ENCODE results near the gene CHRD. TPM values are rescaled to one million over a fixed set of nuclear protein-coding genes. Genes with fewer than 3 reads are reported as not detected.

Gene CHRD
- total RNA-seq, 2 experiments from 2014 or later, result 0.22 TPM; not detected in 1

GRCh38 chr3:184360929-184361531 lies 18.8 kb upstream of the CHRD start:
- Histone ChIP-seq H3K4me3 (ENCODE audit: low read length) (peak overlapping the region; percentile 61), H3K9me3 (ENCODE audit: control insufficient read depth in 1 of 2, insufficient read depth in 1 of 2, low read length in 2 of 2) (no peaks in the 10 kb centered on the region), H3K27ac (ENCODE audit: low read depth in 1 of 2, low read length in 2 of 2) (no peak overlapping the region), H3K4me1 (ENCODE audit: insufficient read depth, low read length) (peaks cover 37% of the 10 kb centered on the region), H3K36me3 (ENCODE audit: insufficient read depth, low read length) (no peaks in the 10 kb centered on the region), H3K27me3 (ENCODE audit: control insufficient read depth in 1 of 2, insufficient read depth in 2 of 2, low read length in 2 of 2) (no peaks in the 10 kb centered on the region)
- POLR2A ChIA-PET, result interaction anchor here (1.0 to 1.8 kb wide), 5 partner anchors 10 to 196 kb away, joined by 3 to 6 read pairs (median 5); no protein-coding TSS in a partner anchor
- no peaks in the 10 kb centered on the region for H3K27me3 Mint-ChIP-seq
- DNase-seq (no peak), ATAC-seq (ENCODE audit: poor library complexity) (no peak)
- H3K9me3 Mint-ChIP-seq, result no peaks in the 10 kb centered on the region
- TF ChIP-seq CTCF (IDR thresholded peaks at IDR 0.05), result no peak
- peaks cover 28% of the 10 kb centered on the region for H3K36me3 Mint-ChIP-seq (ENCODE audit: low read depth)
- H3K4me3 Mint-ChIP-seq, result peak overlapping the region; percentile 72
- no peak overlapping the region for H3K27ac Mint-ChIP-seq
- peaks cover 26% of the 10 kb centered on the region for H3K4me1 Mint-ChIP-seq (ENCODE audit: low read depth)
- CTCF ChIA-PET, result interaction anchor here (1.2 to 1.4 kb wide), 2 partner anchors 11 to 153 kb away, joined by 3 read pairs; no protein-coding TSS in a partner anchor
- intact Hi-C loops (cut with DNase I, micrococcal nuclease), result loop anchor here in 1 of 2 experiments (2.0 to 10.0 kb wide), 4 partner anchors 24 to 466 kb away; partner anchors contain the start of genes ABCF3, ALG3, EEF1AKMT4 and FAM131A

GRCh38 chr3:184361532-184361931 lies 18.3 kb upstream of the CHRD start, which contains the start of the genes CLCN2 and POLR2H:
Gene CLCN2, minus strand, starts transcription at chr3:184361605. Its CDS starts 126 bp downstream, at chr3:184361479.
Gene POLR2H, plus strand, starts transcription at chr3:184361710. Its CDS starts 1,783 bp downstream, at chr3:184363493.
- CTCF ChIA-PET, result interaction anchor here (1.2 to 2.6 kb wide), 2 partner anchors 10 to 152 kb away, joined by 3 to 8 read pairs; no protein-coding TSS in a partner anchor
- peak; percentile 25 for ATAC-seq (ENCODE audit: poor library complexity)
- H3K27me3 ChIP-seq (ENCODE audit: control insufficient read depth in 1 of 2, insufficient read depth in 2 of 2, low read length in 2 of 2), result no peaks in the 10 kb centered on the region
- no peak for TF ChIP-seq CTCF (IDR thresholded peaks at IDR 0.05)
- H3K4me3 ChIP-seq (ENCODE audit: low read length), result peak within 1 kb of the TSS; percentile 94
- H3K4me1 ChIP-seq (ENCODE audit: insufficient read depth, low read length), result peaks cover 37% of the 10 kb centered on the region
- H3K27ac ChIP-seq (ENCODE audit: low read depth in 1 of 2, low read length in 2 of 2), result peak within 1 kb of the TSS; percentile 71 to 80
- Mint-ChIP-seq H3K4me3 (peak within 1 kb of the TSS; percentile 93), H3K4me1 (ENCODE audit: low read depth) (peaks cover 26% of the 10 kb centered on the region), H3K9me3 (no peaks in the 10 kb centered on the region), H3K36me3 (ENCODE audit: low read depth) (peaks cover 33% of the 10 kb centered on the region), H3K27ac (peak within 1 kb of the TSS; percentile 97), H3K27me3 (no peaks in the 10 kb centered on the region)
- no peaks in the 10 kb centered on the region for H3K9me3 ChIP-seq (ENCODE audit: control insufficient read depth in 1 of 2, insufficient read depth in 1 of 2, low read length in 2 of 2)
- POLR2A ChIA-PET, result interaction anchor here (0.7 to 1.8 kb wide), 7 partner anchors 10 to 199 kb away, joined by 3 to 6 read pairs (median 3); no protein-coding TSS in a partner anchor
- intact Hi-C loops (cut with DNase I, micrococcal nuclease), result loop anchor here in 1 of 2 experiments (2.0 to 10.0 kb wide), 4 partner anchors 25 to 467 kb away; partner anchors contain the start of genes ABCF3, ALG3, EEF1AKMT4 and FAM131A
- DNase-seq, result peak in 10 of 14 experiments; percentile 20 to 64 (median 36)
- H3K36me3 ChIP-seq (ENCODE audit: insufficient read depth, low read length), result no peaks in the 10 kb centered on the region

GRCh38 chr3:184361932-184362667 lies 17.8 kb upstream of the CHRD start:
- intact Hi-C loops (cut with DNase I, micrococcal nuclease), result loop anchor here in 1 of 2 experiments (2.0 to 10.0 kb wide), 5 partner anchors 25 to 467 kb away; partner anchors contain the start of genes ABCF3, ALG3, EEF1AKMT4 and FAM131A
- ATAC-seq (ENCODE audit: poor library complexity) (peak; percentile 28), DNase-seq (peak in 11 of 14 experiments; percentile 7 to 60 (median 24))
- Histone ChIP-seq H3K36me3 (ENCODE audit: insufficient read depth, low read length) (no peaks in the 10 kb centered on the region), H3K9me3 (ENCODE audit: control insufficient read depth in 1 of 2, insufficient read depth in 1 of 2, low read length in 2 of 2) (no peaks in the 10 kb centered on the region), H3K4me3 (ENCODE audit: low read length) (peak overlapping the region; percentile 94), H3K27ac (ENCODE audit: low read depth in 1 of 2, low read length in 2 of 2) (peak overlapping the region; percentile 71 to 80), H3K4me1 (ENCODE audit: insufficient read depth, low read length) (peaks cover 37% of the 10 kb centered on the region), H3K27me3 (ENCODE audit: control insufficient read depth in 1 of 2, insufficient read depth in 2 of 2, low read length in 2 of 2) (no peaks in the 10 kb centered on the region)
- H3K4me1 Mint-ChIP-seq (ENCODE audit: low read depth), result peaks cover 26% of the 10 kb centered on the region
- H3K27me3 Mint-ChIP-seq, result no peaks in the 10 kb centered on the region
- POLR2A ChIA-PET, result interaction anchor here (0.7 to 1.8 kb wide), 8 partner anchors 9 to 199 kb away, joined by 3 to 6 read pairs (median 4); no protein-coding TSS in a partner anchor
- H3K4me3 Mint-ChIP-seq, result peak overlapping the region; percentile 93
- H3K27ac Mint-ChIP-seq, result peak overlapping the region; percentile 97
- no peaks in the 10 kb centered on the region for H3K9me3 Mint-ChIP-seq
- peaks cover 39% of the 10 kb centered on the region for H3K36me3 Mint-ChIP-seq (ENCODE audit: low read depth)
- CTCF ChIA-PET, result interaction anchor here (0.6 to 2.6 kb wide), 4 partner anchors 9 to 152 kb away, joined by 3 to 8 read pairs (median 4); no protein-coding TSS in a partner anchor
- TF ChIP-seq CTCF (IDR thresholded peaks at IDR 0.05), result no peak
